Stomach smooth muscle (tissue), 2 donors: ENCODE results near the gene SH3TC1.

Source experiments
- H3K27ac ChIP-seq: one replicate; pipeline ENCODE4 v1.7.0; 2013; ENCODE audit warnings: mild to moderate bottlenecking, low read length, inconsistent platforms
- H3K27me3 ChIP-seq, 2 donors: one replicate each; pipeline ENCODE4 v1.7.0; 2013; ENCODE audit warnings: low read length in 2 of 2; ENCODE audit not compliant: insufficient read depth in 2 of 2, control insufficient read depth in 1 of 2
- H3K36me3 ChIP-seq, 2 donors: one replicate each; pipeline ENCODE4 v1.7.0; 2013; ENCODE audit warnings: low read length in 2 of 2; ENCODE audit not compliant: control insufficient read depth in 2 of 2, insufficient read depth in 2 of 2
- H3K4me1 ChIP-seq: one replicate; pipeline ENCODE4 v1.7.0; 2013; ENCODE audit warnings: low read length; ENCODE audit not compliant: control insufficient read depth, insufficient read depth
- H3K4me3 ChIP-seq, 2 donors: one replicate each; pipeline ENCODE4 v1.7.0; 2013; ENCODE audit warnings: low read length in 2 of 2
- H3K9ac ChIP-seq, 2 donors: one replicate each; pipeline ENCODE4 v1.7.0; 2013; ENCODE audit warnings: low read length in 2 of 2, mild to moderate bottlenecking in 1 of 2
- H3K9me3 ChIP-seq, 2 donors: one replicate each; pipeline ENCODE4 v1.7.0; 2013; ENCODE audit warnings: low read length in 2 of 2; ENCODE audit not compliant: control insufficient read depth in 2 of 2
- donor health status: healthy.
- donor health status: Pancreatic carcinoma.

Gene SH3TC1

DNA sequence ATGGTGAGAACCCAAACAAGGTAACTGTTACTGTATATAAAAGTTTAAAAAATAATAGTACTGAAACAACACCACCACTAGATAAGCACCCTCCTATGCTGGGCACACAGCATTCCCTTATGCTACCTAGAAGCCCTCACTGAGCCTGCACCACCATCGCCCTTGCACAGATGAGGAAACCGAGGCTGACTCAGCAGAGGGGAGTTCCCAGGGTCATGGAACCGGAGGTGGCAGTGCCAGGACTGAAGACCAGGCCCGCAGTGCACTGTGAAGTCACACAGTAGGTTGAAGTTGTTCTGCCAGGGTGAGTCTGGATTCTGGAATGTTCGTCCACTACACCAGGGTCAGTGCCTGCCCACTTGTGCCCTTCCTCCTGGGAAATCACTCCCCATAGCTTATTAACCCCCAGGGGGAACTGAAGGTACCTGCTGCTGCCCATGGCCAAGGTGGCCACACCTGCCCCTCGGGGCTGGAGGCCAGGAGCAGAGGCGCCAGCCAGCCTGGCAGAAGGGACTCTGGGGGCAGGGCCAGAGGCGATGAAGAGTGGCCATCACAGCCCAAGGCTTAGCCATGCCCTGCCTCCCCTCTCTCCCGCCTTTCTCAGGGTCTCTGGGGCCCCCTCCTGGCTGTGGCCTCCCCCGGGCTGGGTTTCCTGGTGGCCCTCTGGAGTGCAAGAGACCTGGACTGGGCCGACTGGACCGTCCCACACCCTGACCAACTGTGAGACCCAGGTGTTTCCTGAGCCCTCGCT lies 25.4 kb upstream of the SH3TC1 start:
- Histone ChIP-seq H3K27me3 (peaks cover 0 to 8% of the 10 kb centered on the region in 2 donors), H3K4me1 (no peaks in the 10 kb centered on the region), H3K27ac (no peak overlapping the region), H3K9ac (no peak overlapping the region), H3K36me3 (no peaks in the 10 kb centered on the region), H3K9me3 (peaks cover 0 to 4% of the 10 kb centered on the region in 2 donors), H3K4me3 (no peak overlapping the region)

DNA sequence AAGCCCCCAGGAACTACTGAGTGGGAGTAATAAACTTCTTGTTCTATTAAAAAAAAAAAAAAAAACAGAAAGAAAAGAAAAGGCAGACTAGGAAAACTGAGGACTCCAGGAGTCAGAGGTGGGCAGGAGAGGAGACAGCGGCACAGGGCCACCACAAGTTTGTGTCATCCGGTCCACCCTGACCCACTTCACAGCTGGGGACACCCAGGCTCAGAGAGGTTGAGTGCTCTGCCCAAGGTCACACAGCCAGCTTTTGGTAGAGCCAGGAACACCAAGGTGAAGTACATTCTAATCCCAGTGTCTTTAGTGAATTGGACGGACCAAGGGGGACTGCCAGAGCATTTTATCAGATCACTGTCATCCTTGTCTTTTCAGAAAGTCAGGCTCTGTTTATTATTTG lies 24.1 kb upstream of the SH3TC1 start:
- H3K9ac ChIP-seq, result no peak overlapping the region
- H3K27ac ChIP-seq, result no peak overlapping the region
- H3K4me1 ChIP-seq, result no peaks in the 10 kb centered on the region
- no peaks in the 10 kb centered on the region for H3K9me3 ChIP-seq
- no peak overlapping the region for H3K4me3 ChIP-seq
- no peaks in the 10 kb centered on the region for H3K36me3 ChIP-seq
- peaks cover 0 to 6% of the 10 kb centered on the region in 2 donors for H3K27me3 ChIP-seq

DNA sequence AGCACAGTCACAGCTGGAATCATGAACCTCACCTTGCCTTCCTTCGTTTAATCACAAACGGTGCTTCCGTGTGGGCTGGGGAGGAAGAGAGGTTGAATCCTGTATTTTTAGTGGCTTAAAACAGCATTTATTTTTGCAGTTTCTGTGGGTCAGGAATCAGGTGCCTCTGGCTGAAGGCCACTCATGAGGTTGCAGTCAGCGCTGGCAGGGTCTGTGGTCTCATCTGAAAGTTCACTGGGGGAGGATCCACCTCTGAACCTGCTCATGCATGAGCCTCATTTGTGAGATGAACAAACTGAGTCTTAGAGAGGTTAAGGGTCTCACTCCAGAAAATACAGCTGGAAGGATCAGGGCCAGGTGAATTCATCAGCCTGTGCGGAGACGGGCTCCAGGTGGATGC lies 23.4 kb upstream of the SH3TC1 start:
- Histone ChIP-seq H3K27ac (no peak overlapping the region), H3K9ac (no peak overlapping the region), H3K9me3 (no peaks in the 10 kb centered on the region), H3K36me3 (no peaks in the 10 kb centered on the region), H3K4me3 (no peak overlapping the region), H3K27me3 (peaks cover 0 to 5% of the 10 kb centered on the region in 2 donors), H3K4me1 (no peaks in the 10 kb centered on the region)

GRCh38 chr4:8176547-8177399 lies 22.3 kb upstream of the SH3TC1 start:
- no peak overlapping the region for H3K9ac ChIP-seq
- H3K36me3 ChIP-seq, result no peaks in the 10 kb centered on the region
- H3K4me1 ChIP-seq, result no peaks in the 10 kb centered on the region
- H3K27ac ChIP-seq, result no peak overlapping the region
- peaks cover 0 to 2% of the 10 kb centered on the region in 2 donors for H3K27me3 ChIP-seq
- H3K9me3 ChIP-seq, result no peaks in the 10 kb centered on the region
- no peak overlapping the region for H3K4me3 ChIP-seq

GRCh38 chr4:8177552-8177951 lies 21.5 kb upstream of the SH3TC1 start:
- no peak overlapping the region for H3K27ac ChIP-seq
- H3K9me3 ChIP-seq, result no peaks in the 10 kb centered on the region
- H3K27me3 ChIP-seq, result peaks cover 2 to 4% of the 10 kb centered on the region in 2 donors
- H3K4me1 ChIP-seq, result no peaks in the 10 kb centered on the region
- no peak overlapping the region for H3K9ac ChIP-seq
- no peak overlapping the region for H3K4me3 ChIP-seq
- no peaks in the 10 kb centered on the region for H3K36me3 ChIP-seq

DNA sequence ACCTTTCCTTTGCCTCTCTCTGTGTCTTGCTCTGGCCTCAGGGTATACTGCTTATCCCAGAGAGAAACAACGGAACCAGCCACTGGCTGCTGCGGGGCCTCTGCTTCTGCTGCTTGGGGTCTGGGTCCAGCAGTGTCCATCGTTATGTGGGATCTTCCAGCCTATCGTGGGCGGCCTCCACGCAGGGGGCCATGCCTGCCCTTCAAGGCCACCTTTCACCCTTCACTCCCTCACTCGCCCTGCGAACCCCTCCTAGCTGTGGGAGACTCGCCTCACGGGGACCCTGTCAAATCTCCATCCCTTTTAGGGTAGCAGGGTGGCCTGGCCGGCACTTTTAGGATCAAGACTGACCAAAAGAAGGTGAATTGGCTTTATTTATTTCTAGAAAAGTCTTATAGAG lies 21.1 kb upstream of the SH3TC1 start:
- H3K27me3 ChIP-seq, result peaks cover 4% of the 10 kb centered on the region in 2 donors
- no peaks in the 10 kb centered on the region for H3K4me1 ChIP-seq
- H3K36me3 ChIP-seq, result no peaks in the 10 kb centered on the region
- H3K9ac ChIP-seq, result no peak overlapping the region
- no peaks in the 10 kb centered on the region for H3K9me3 ChIP-seq
- H3K4me3 ChIP-seq, result no peak overlapping the region
- no peak overlapping the region for H3K27ac ChIP-seq

GRCh38 chr4:8179074-8179473 lies 20.0 kb upstream of the SH3TC1 start:
- H3K36me3 ChIP-seq, result no peaks in the 10 kb centered on the region
- H3K9me3 ChIP-seq, result no peaks in the 10 kb centered on the region
- peaks cover 2% of the 10 kb centered on the region for H3K4me1 ChIP-seq
- no peak overlapping the region for H3K4me3 ChIP-seq
- peaks cover 4% of the 10 kb centered on the region in 2 donors for H3K27me3 ChIP-seq
- H3K9ac ChIP-seq, result no peak overlapping the region
- H3K27ac ChIP-seq, result no peak overlapping the region

DNA sequence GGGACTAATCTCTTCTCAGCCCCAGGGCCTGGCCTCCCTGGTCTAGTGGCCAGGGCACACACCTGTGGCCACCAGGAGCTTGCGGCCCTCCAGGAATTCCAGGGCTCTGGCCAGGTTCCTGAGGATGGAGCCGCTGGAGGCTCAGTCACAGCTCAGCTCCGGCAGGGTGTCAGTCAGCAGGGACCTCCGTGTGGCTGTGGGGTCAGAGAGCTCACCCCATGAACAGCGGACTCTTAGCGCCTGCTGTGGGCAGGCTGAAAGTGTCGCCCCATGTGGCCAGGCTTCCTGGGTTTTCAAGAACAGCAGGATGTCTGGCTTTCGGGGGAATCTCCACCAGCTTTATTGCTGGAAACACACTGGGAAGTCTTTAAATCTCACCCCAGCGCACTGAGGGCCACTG lies 19.3 kb upstream of the SH3TC1 start:
- Histone ChIP-seq H3K4me1 (peaks cover 2% of the 10 kb centered on the region), H3K27ac (no peak overlapping the region), H3K4me3 (no peak overlapping the region), H3K9ac (no peak overlapping the region), H3K27me3 (peaks cover 4% of the 10 kb centered on the region in 2 donors), H3K36me3 (no peaks in the 10 kb centered on the region), H3K9me3 (no peaks in the 10 kb centered on the region)

DNA sequence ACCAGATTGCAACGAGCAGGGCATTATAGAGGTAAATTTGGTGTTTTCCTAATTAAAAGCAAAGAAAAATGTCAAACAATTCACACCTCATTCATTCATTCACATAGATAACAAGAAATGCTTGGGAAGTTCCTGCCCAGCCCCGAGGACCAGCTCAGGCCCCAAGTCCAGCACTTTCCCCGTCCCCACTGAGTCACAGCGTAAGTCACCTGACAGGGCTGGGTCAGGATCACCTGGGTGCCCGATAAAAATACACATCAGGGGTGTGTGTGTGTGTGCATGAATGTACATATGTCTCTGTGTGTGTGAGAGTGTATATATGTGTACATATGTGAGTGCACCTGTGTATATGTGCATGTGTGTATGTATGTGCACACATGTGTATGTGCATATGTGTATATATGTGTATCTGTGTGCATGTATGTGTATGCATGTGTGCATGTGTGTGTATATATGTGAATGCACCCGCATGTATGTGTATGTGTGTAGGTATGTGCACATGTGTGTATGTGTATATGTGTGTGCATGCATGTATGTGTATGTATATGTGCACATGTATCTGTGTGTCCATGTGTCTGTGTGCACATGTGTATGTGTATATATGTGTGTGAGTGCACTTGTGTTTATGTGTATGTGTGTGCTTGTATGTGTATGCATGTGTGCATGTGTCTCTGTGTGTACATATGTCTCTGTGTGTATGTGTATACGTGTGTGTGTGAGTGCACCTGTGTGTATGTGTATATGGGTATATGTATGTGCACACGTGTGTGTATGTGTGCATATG lies 18.6 kb upstream of the SH3TC1 start:
- Histone ChIP-seq H3K27ac (no peak overlapping the region), H3K27me3 (peaks cover 4% of the 10 kb centered on the region in 2 donors), H3K4me1 (peaks cover 2% of the 10 kb centered on the region), H3K36me3 (no peaks in the 10 kb centered on the region), H3K9ac (no peak overlapping the region), H3K9me3 (no peaks in the 10 kb centered on the region), H3K4me3 (no peak overlapping the region)

- no peak overlapping the region for H3K4me3 ChIP-seq
- H3K27me3 ChIP-seq, result peaks cover 4% of the 10 kb centered on the region in 2 donors
- no peaks in the 10 kb centered on the region for H3K9me3 ChIP-seq
- no peak overlapping the region for H3K27ac ChIP-seq
- no peak overlapping the region for H3K9ac ChIP-seq
- peaks cover 2% of the 10 kb centered on the region for H3K4me1 ChIP-seq
- H3K36me3 ChIP-seq, result no peaks in the 10 kb centered on the region
Measured at GRCh38 chr4:8181119-8181518, 18.0 kb upstream of the SH3TC1 start.
